BLaER1 treated with 17β-estradiol and CSF1 and Interleukin-3, amounts not matched to agents 10 nM and 100 nM (cell line): Measurements from ENCODE around the gene NAB2.

Source experiments
- H3K27ac ChIP-seq, 11 experiments: shearing (Covaris generic); formaldehyde crosslinking; 2 replicates each; pipeline ENCODE4 v1.8.1; 2022
- H3K27me3 ChIP-seq, 11 experiments: shearing (Covaris generic); formaldehyde crosslinking; 2 replicates each; pipeline ENCODE4 v1.8.1; 2022
- H3K36me3 ChIP-seq, 11 experiments: shearing (Covaris generic); formaldehyde crosslinking; 2 replicates each; pipeline ENCODE4 v1.8.1; 2022
- H3K4me1 ChIP-seq, 10 experiments: shearing (Covaris generic); formaldehyde crosslinking; 2 replicates each; pipeline ENCODE4 v1.8.1; 2022
- H3K4me2 ChIP-seq, 11 experiments: shearing (Covaris generic); formaldehyde crosslinking; 2 replicates each; pipeline ENCODE4 v1.8.1; 2022
- H3K4me3 ChIP-seq, 10 experiments: shearing (Covaris generic); formaldehyde crosslinking; 2 replicates each; pipeline ENCODE4 v1.8.1; 2022
- H3K9ac ChIP-seq, 11 experiments: shearing (Covaris generic); formaldehyde crosslinking; 2 replicates each; pipeline ENCODE4 v1.8.1; 2022
- H3K9me3 ChIP-seq, 11 experiments: shearing (Covaris generic); formaldehyde crosslinking; replicated peaks in 1 of 11; 2 replicates each; pipeline ENCODE4 v1.8.1; 2022
- H4K20me1 ChIP-seq, 11 experiments: shearing (Covaris generic); formaldehyde crosslinking; 2 replicates each; pipeline ENCODE4 v1.8.1; 2022
- Cebpa-rat ChIP-seq, 11 experiments: shearing (Covaris generic); IDR thresholded peaks; 2 replicates each; pipeline ENCODE4 v1.8.1; 2022

NAB2 gene

GRCh38 chr12:57133013-57133569, 44.2 kb downstream of the NAB2 start:
- TF ChIP-seq Cebpa-rat (IDR thresholded peaks at IDR 0.05): no peak
- H3K27ac ChIP-seq: peak overlapping the region in 5 of 11 experiments; percentile 7 to 39 (median 9); a peak in 4 of 22 replicates
- peak overlapping the region in 6 of 11 experiments; percentile 95 to 99 (median 96); a peak in 10 of 22 replicates for H3K4me2 ChIP-seq
- peak overlapping the region in 2 of 10 experiments; percentile 88 to 92; a peak in 2 of 20 replicates for H3K4me3 ChIP-seq
- H3K27me3 ChIP-seq: peaks cover 0 to 5% (median 0%) of the 10 kb centered on the region in 11 experiments; a peak in 5 of 22 replicates
- H3K9me3 ChIP-seq: no peaks in the 10 kb centered on the region
- peaks cover 30 to 82% (median 67%) of the 10 kb centered on the region in 10 experiments for H3K4me1 ChIP-seq
- peaks cover 0 to 47% (median 0%) of the 10 kb centered on the region in 11 experiments; a peak in 9 of 22 replicates for H3K36me3 ChIP-seq
- peaks cover 0 to 79% (median 16%) of the 10 kb centered on the region in 11 experiments; a peak in 9 of 22 replicates for H4K20me1 ChIP-seq
- H3K9ac ChIP-seq: peak overlapping the region in 6 of 11 experiments; percentile 12 to 82 (median 76); a peak in 5 of 22 replicates

GRCh38 chr12:57133916-57134315, 45.0 kb downstream of the NAB2 start:
- peak overlapping the region in 3 of 11 experiments; percentile 13 to 15 (median 14); a peak in 3 of 22 replicates for H3K27ac ChIP-seq
- H3K4me1 ChIP-seq: peaks cover 27 to 90% (median 68%) of the 10 kb centered on the region in 10 experiments
- H3K27me3 ChIP-seq: peaks cover 0 to 5% (median 0%) of the 10 kb centered on the region in 11 experiments; a peak in 1 of 22 replicates
- H3K4me3 ChIP-seq: no peak overlapping the region
- H3K4me2 ChIP-seq: peak overlapping the region in 5 of 11 experiments; percentile 68 to 99 (median 72); a peak in 9 of 22 replicates
- H4K20me1 ChIP-seq: peaks cover 0 to 87% (median 16%) of the 10 kb centered on the region in 11 experiments; a peak in 9 of 22 replicates
- no peak for TF ChIP-seq Cebpa-rat (IDR thresholded peaks at IDR 0.05)
- H3K36me3 ChIP-seq: peaks cover 0 to 56% (median 6%) of the 10 kb centered on the region in 11 experiments; a peak in 11 of 22 replicates
- H3K9ac ChIP-seq: peak overlapping the region in 1 of 11 experiments; percentile 28; a peak in 2 of 22 replicates
- no peaks in the 10 kb centered on the region for H3K9me3 ChIP-seq

GRCh38 chr12:57134949-57135348, 46.0 kb downstream of the NAB2 start:
- Histone ChIP-seq H3K9me3 (no peaks in the 10 kb centered on the region), H3K9ac (peak overlapping the region in 8 of 11 experiments; percentile 29 to 57 (median 48); a peak in 10 of 22 replicates), H3K4me1 (peaks cover 17 to 96% (median 69%) of the 10 kb centered on the region in 10 experiments), H3K27ac (peak overlapping the region in 6 of 11 experiments; percentile 15 to 60 (median 36); a peak in 11 of 22 replicates), H3K4me2 (peak overlapping the region in 10 of 11 experiments; percentile 21 to 73 (median 52); a peak in 19 of 22 replicates), H3K27me3 (peaks cover 0 to 5% (median 0%) of the 10 kb centered on the region in 11 experiments; a peak in 1 of 22 replicates), H3K36me3 (peaks cover 0 to 66% (median 10%) of the 10 kb centered on the region in 11 experiments; a peak in 17 of 22 replicates), H4K20me1 (peaks cover 0 to 98% (median 16%) of the 10 kb centered on the region in 11 experiments; a peak in 9 of 22 replicates), H3K4me3 (no peak overlapping the region)
- TF ChIP-seq Cebpa-rat (IDR thresholded peaks at IDR 0.05): no peak

GRCh38 chr12:57135527-57136326, 46.8 kb downstream of the NAB2 start:
- Histone ChIP-seq H3K27me3 (peaks cover 0 to 4% (median 0%) of the 10 kb centered on the region in 11 experiments; a peak in 1 of 22 replicates), H3K4me1 (peaks cover 11 to 94% (median 62%) of the 10 kb centered on the region in 10 experiments), H3K4me3 (no peak overlapping the region), H3K9ac (peak overlapping the region in 9 of 11 experiments; percentile 29 to 57 (median 48); a peak in 11 of 22 replicates), H3K9me3 (no peaks in the 10 kb centered on the region), H3K36me3 (peaks cover 0 to 74% (median 18%) of the 10 kb centered on the region in 11 experiments; a peak in 17 of 22 replicates), H4K20me1 (peaks cover 0 to 99% (median 16%) of the 10 kb centered on the region in 11 experiments; a peak in 9 of 22 replicates), H3K27ac (peak overlapping the region in 6 of 11 experiments; percentile 15 to 60 (median 36); a peak in 12 of 22 replicates), H3K4me2 (peak overlapping the region; percentile 5 to 73 (median 52); a peak in 20 of 22 replicates)
- TF ChIP-seq Cebpa-rat (IDR thresholded peaks at IDR 0.05): no peak

- Histone ChIP-seq H3K4me3 (no peak overlapping the region; a peak in 1 of 20 replicates), H3K36me3 (peaks cover 5 to 95% (median 43%) of the 10 kb centered on the region in 11 experiments; a peak in 18 of 22 replicates), H3K27ac (peak overlapping the region in 2 of 11 experiments; percentile 3 to 41; a peak in 3 of 22 replicates)
Measured at GRCh38 chr12:57138526-57139272, 49.8 kb downstream of the NAB2 start.

GRCh38 chr12:57139796-57140649, 51.1 kb downstream of the NAB2 start:
- Histone ChIP-seq H4K20me1 (peaks cover 0 to 99% (median 0%) of the 10 kb centered on the region in 11 experiments; a peak in 8 of 22 replicates), H3K9me3 (no peaks in the 10 kb centered on the region), H3K4me2 (peak overlapping the region in 4 of 11 experiments; percentile 22 to 65 (median 53); a peak in 7 of 22 replicates), H3K4me1 (peaks cover 23 to 93% (median 54%) of the 10 kb centered on the region in 10 experiments), H3K4me3 (no peak overlapping the region), H3K9ac (peak overlapping the region in 1 of 11 experiments; percentile 20; a peak in 1 of 22 replicates), H3K27ac (peak overlapping the region in 3 of 11 experiments; percentile 3 to 41 (median 9); a peak in 2 of 22 replicates), H3K36me3 (peaks cover 14 to 95% (median 50%) of the 10 kb centered on the region in 11 experiments; a peak in 19 of 22 replicates), H3K27me3 (no peaks in the 10 kb centered on the region)
- TF ChIP-seq Cebpa-rat (IDR thresholded peaks at IDR 0.05): no peak

More at GRCh38 chr12:57138526-57139272, 49.8 kb downstream of the NAB2 start:
- Histone ChIP-seq H3K4me1 (peaks cover 22 to 93% (median 57%) of the 10 kb centered on the region in 10 experiments), H3K9ac (peak overlapping the region in 3 of 11 experiments; percentile 4 to 47 (median 20); a peak in 2 of 22 replicates), H4K20me1 (peaks cover 0 to 99% (median 0%) of the 10 kb centered on the region in 11 experiments; a peak in 8 of 22 replicates), H3K27me3 (no peaks in the 10 kb centered on the region), H3K9me3 (no peaks in the 10 kb centered on the region), H3K4me2 (peak overlapping the region in 5 of 11 experiments; percentile 20 to 65 (median 51); a peak in 8 of 22 replicates)
- no peak for TF ChIP-seq Cebpa-rat (IDR thresholded peaks at IDR 0.05)

GRCh38 chr12:57141249-57141648, 52.3 kb downstream of the NAB2 start:
- no peak overlapping the region for H3K4me2 ChIP-seq
- H3K4me3 ChIP-seq: no peak overlapping the region
- peaks cover 20 to 93% (median 55%) of the 10 kb centered on the region in 10 experiments for H3K4me1 ChIP-seq
- H3K36me3 ChIP-seq: peaks cover 21 to 95% (median 62%) of the 10 kb centered on the region in 11 experiments; a peak in 19 of 22 replicates
- no peak for TF ChIP-seq Cebpa-rat (IDR thresholded peaks at IDR 0.05)
- no peaks in the 10 kb centered on the region for H3K9me3 ChIP-seq
- H3K27ac ChIP-seq: peak overlapping the region in 1 of 11 experiments; percentile 5; a peak in 1 of 22 replicates
- peaks cover 0 to 99% (median 0%) of the 10 kb centered on the region in 11 experiments; a peak in 7 of 22 replicates for H4K20me1 ChIP-seq
- H3K27me3 ChIP-seq: no peaks in the 10 kb centered on the region
- peak overlapping the region in 3 of 11 experiments; percentile 30 to 64 (median 32); a peak in 5 of 22 replicates for H3K9ac ChIP-seq
